GM12873 (cell line): Measurements from ENCODE around the gene RPL36A.

Source experiments
- TF ChIP-seq, protein P1 (sequence below): IDR thresholded peaks from 2 replicates; pipeline ENCODE4 v1.5.1; 2012; ENCODE audit warnings: low read depth, mild to moderate bottlenecking, moderate library complexity, low read length, control low read depth; ENCODE audit not compliant: insufficient read depth; ENCODE audit errors: missing control alignments

The RPL36A gene

DNA sequence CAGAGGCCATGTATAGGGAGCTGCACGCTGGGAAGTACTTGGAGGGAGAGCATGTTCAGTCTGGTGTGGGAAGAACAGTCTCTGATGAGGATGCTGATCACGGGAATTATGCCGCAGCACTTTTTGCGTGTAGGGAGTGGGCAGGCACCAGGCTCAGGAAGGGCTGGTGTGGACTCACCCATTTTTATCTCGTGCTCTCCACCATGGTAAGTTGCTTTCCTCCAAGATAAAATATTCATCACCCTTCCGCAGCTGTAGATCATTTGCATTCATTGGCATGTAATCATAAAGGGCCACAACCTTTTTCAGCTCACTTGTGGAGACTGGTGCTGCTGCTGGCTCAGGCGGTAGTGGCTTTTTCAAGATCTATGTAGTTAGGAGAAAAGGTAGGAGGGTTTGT is 30.4 kb upstream of the RPL36A start:
- TF ChIP-seq, protein P1, sequence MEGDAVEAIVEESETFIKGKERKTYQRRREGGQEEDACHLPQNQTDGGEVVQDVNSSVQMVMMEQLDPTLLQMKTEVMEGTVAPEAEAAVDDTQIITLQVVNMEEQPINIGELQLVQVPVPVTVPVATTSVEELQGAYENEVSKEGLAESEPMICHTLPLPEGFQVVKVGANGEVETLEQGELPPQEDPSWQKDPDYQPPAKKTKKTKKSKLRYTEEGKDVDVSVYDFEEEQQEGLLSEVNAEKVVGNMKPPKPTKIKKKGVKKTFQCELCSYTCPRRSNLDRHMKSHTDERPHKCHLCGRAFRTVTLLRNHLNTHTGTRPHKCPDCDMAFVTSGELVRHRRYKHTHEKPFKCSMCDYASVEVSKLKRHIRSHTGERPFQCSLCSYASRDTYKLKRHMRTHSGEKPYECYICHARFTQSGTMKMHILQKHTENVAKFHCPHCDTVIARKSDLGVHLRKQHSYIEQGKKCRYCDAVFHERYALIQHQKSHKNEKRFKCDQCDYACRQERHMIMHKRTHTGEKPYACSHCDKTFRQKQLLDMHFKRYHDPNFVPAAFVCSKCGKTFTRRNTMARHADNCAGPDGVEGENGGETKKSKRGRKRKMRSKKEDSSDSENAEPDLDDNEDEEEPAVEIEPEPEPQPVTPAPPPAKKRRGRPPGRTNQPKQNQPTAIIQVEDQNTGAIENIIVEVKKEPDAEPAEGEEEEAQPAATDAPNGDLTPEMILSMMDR = no peak

DNA sequence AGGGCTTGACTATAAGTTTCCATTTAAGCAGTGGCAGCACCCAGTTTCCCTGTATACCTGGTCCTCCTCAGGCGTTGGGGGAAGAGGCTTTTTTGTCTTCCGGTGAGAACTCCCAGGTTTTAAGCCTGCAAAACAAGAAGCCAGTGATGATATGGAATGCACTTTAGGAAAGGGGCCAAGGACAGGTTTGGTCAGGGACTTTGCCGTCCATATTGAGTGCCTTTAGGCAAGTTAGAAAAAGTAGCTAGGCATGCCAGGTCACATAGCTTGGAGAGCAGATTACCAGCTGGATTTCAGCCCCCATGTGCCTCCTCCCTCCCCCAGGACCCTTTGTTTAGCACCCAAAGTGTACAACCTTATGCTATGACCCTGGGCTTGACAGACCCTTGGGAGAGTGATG is 28.7 kb upstream of the RPL36A start:
- TF ChIP-seq, protein P1 = no peak

DNA sequence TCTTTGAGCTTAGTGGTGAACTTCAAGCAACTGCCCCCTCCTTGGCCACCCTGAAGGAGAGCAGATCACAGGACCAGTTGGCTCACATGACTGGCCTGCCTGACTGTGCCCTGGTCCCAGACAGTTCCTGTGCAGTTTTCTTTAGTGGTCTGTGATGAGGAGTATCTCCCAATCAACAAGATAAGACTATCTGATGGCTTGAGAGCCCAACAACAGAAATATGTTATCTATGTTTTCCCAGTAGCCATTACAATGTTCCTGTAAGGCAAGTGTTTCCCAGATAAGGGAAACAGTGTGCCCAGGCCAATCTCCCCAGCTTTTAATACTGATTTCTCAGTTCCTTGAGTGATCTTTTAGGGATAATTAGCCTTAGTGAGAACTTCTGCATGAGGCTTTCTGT is 28.1 kb upstream of the RPL36A start:
- TF ChIP-seq, protein P1 = no peak

DNA sequence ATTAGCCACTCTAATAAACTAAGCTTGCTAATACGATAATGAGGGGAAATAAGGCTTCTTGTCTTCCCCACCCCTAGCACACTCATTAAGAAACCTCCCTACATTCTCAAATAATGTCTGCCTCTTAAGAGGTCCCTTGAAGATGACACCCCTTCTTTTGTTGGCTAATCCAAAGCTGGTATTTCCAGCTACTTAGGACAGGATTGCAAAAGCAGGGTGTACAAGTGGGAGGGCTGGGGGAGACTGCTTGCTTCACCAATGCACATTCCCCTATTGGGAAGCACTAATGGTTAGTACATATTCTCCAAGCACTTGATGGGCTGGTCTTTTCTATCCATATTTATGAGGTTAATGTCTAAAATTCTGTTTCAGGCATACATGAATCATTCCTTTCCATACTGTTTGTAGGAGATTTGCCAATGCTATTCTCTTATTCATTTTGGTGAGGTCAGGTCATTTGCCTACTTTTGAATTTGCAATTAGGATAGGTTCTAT is 25.5 kb upstream of the RPL36A start:
- TF ChIP-seq, protein P1 = no peak

DNA sequence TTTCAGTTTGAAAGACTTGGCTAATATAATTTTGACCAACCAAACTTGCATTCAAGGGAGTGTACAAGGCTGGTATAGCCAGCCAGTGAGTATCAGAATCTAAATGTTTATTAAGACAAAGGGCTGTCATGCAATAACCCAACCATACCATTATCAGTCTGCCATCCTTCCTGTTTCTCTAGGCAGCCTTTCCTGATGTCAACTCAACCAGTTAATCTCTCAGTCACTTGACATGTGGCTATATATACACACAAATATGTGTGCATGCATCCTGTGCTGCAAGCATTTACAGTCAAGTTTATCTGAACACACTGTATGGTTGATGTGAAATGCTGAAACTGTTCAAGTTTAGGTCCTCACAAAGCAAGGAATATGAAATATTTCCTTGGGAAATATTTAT is 22.0 kb upstream of the RPL36A start:
- TF ChIP-seq, protein P1 = no peak

DNA sequence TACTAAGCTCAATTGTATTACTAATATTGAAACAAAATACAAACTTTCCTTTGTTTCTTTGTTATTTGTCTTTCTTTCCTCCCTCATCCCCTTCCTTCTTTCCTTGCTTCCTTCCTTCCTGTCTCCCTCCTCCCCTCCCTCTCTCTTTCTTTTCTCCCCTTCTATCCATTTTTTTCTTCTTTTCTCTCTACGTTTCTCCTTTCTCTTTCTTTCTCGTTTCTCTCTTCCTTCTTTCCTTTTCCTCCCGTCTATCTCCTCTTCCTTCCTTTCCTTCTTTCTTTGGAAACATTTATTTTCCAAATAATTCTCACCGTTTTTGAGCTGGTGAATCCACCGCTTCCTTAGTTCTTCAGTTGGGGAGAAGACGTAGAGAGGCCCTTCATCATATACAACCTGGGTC is 21.1 kb upstream of the RPL36A start:
- TF ChIP-seq, protein P1 = no peak

DNA sequence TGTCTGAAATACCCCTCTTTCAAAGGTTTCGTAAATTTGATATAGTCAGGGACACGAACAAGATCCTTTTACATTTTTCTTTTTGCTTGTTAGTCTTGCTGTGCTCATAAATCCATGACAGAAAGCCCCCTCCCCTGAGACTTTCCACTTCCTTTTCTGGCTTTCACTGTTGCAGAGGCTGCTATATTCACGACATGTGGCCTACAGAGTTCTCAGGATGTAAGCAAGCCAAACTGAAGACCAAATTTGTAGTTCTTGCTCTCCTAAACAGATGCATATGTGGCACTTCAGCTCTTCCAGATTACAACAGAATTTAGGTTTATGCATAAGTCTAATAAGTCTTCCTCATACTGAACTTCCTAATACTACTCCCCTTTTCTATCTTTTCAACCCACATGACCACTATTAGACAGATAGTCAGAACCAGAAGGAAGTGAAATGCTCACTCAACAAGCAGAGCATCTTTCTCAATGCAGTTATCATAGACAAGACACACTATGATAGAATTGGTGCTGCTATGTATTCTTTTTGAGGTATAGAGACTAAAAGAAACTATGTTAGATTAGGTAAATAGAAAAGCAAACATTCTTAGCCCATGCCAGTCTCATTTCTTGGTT is 19.8 kb upstream of the RPL36A start:
- TF ChIP-seq, protein P1 = no peak
